HepG2 (cell line): Measurements from ENCODE around the gene ABAT. TPM values are rescaled to one million over a fixed set of nuclear protein-coding genes. Genes with fewer than 3 reads are reported as not detected.

Experiments
- ATAC-seq: fragments of 200-7000 bp; cut with Tn5 transposase; 3 replicates; pipeline ENCODE4 v1.9.1; 2020; ENCODE audit warnings: mild to moderate bottlenecking, moderate library complexity
- BruUV-seq: library from RNA; stranded (reverse); fragments of 400-500 nt; replicated peaks from 2 replicates; lab custom pipeline; 2021; lab: Mats Ljungman, UMichigan
- CTCF ChIA-PET: fragments of 300-600 bp; formaldehyde crosslinking; extraction: SDS; loops from one replicate; lab custom pipeline; 2021; ENCODE audit warnings: low total read pairs, inconsistent platforms, low intra/inter-chr PET ratio; lab: Yijun Ruan, JAX
- POLR2A ChIA-PET: fragments of 350-600 bp; sonication (Branson Sonifier 250); formaldehyde crosslinking; loops from one replicate; lab custom pipeline; 2020; ENCODE audit warnings: antibody characterized with exemption, inconsistent platforms; lab: Yijun Ruan, JAX
- DNase-seq: peaks from one replicate; pipeline ENCODE4 v3.0.0-alpha.2; 2015; ENCODE audit warnings: low spot score
- FAIRE-seq: peaks from 3 replicates; lab custom pipeline; 2011; peaks lifted over from hg19 to GRCh38; lab: Jason Lieb, UNC
- H2AFZ ChIP-seq: one replicate; pipeline ENCODE4 v1.6.1; 2011; ENCODE audit warnings: low read length, inconsistent platforms
- H3K27ac ChIP-seq: fragments of 300-600 bp; 3 replicates; pipeline ENCODE4 v1.8.0; 2011; ENCODE audit warnings: mixed run types, mild to moderate bottlenecking, mixed read lengths, low read length, inconsistent platforms; ENCODE audit not compliant: insufficient read depth; ENCODE audit errors: extremely low read length
- H3K27me3 ChIP-seq, 2 experiments: fragments of 200-600 bp in 1 of 2; 2 replicates in 1 of 2; 3 replicates in 1 of 2; pipeline versions ENCODE4 v1.6.0 to v1.8.0; 2011; ENCODE audit warnings: low read length in 2 of 2, mild to moderate bottlenecking in 2 of 2, moderate library complexity in 2 of 2, inconsistent platforms in 1 of 2; ENCODE audit not compliant: insufficient read depth in 2 of 2, control insufficient read depth in 1 of 2
- H3K36me3 ChIP-seq, 2 experiments: fragments of 200-600 bp in 1 of 2; replicated peaks in 1 of 2; 2 replicates in 1 of 2; 3 replicates in 1 of 2; pipeline versions ENCODE4 v1.5.1 to v1.8.0; 2011; ENCODE audit warnings: low read length in 2 of 2, inconsistent platforms in 1 of 2; ENCODE audit not compliant: insufficient read depth in 2 of 2, control insufficient read depth in 1 of 2
- H3K4me1 ChIP-seq: 2 replicates; pipeline ENCODE4 v1.5.1; 2012; ENCODE audit warnings: low read length, inconsistent platforms; ENCODE audit not compliant: insufficient read depth
- H3K4me2 ChIP-seq: 2 replicates; pipeline ENCODE4 v1.6.0; 2011; ENCODE audit warnings: low read depth, low read length, inconsistent platforms
- H3K4me3 ChIP-seq, 3 experiments: fragments of 200-600 bp in 1 of 3; sonication (generic), shearing (Covaris generic) in 1 of 3; replicated peaks in 1 of 3; 2 replicates each; pipeline ENCODE4 v1.5.1; 2011 to 2016; ENCODE audit warnings: low read length in 3 of 3, inconsistent platforms in 2 of 3, low read depth in 2 of 3, mild to moderate bottlenecking in 2 of 3, control low read depth in 1 of 3, mixed read lengths in 1 of 3; ENCODE audit not compliant: insufficient read depth in 1 of 3
- H3K79me2 ChIP-seq: one replicate; pipeline ENCODE4 v1.6.1; 2011; ENCODE audit warnings: low read length, inconsistent platforms; ENCODE audit not compliant: insufficient read depth
- H3K9ac ChIP-seq: 2 replicates; pipeline ENCODE4 v1.6.0; 2011; ENCODE audit warnings: mild to moderate bottlenecking, low read depth, low read length, inconsistent platforms; ENCODE audit not compliant: insufficient read depth
- H3K9me3 ChIP-seq: 2 replicates; pipeline ENCODE4 v1.5.1; 2012; ENCODE audit warnings: mild to moderate bottlenecking, low read length
- H4K20me1 ChIP-seq: 2 replicates; pipeline ENCODE4 v1.6.0; 2011; ENCODE audit warnings: inconsistent platforms, mild to moderate bottlenecking, low read length, moderate library complexity; ENCODE audit not compliant: insufficient read depth
- HHEX ChIP-seq: IDR thresholded peaks from 2 replicates; pipeline ENCODE4 v1.6.1; 2016; ENCODE audit warnings: control low read depth
- IKZF1 ChIP-seq: fragments of 450-650 bp; IDR thresholded peaks from 2 replicates; pipeline ENCODE4 v1.7.1; 2016
- KLF15 ChIP-seq: sonication (generic); formaldehyde crosslinking; IDR thresholded peaks from 2 replicates; pipeline ENCODE4 v1.8.1; 2023; ENCODE audit warnings: borderline replicate concordance, mild to moderate bottlenecking, inconsistent platforms, missing genetic modification reagents, mixed read lengths
- MTA1 ChIP-seq: sonication (generic); formaldehyde crosslinking; IDR thresholded peaks from 2 replicates; pipeline ENCODE4 v1.4.0; 2020; ENCODE audit warnings: missing genetic modification reagents, mild to moderate bottlenecking, borderline replicate concordance
- NFE2L1 ChIP-seq: sonication (generic); formaldehyde crosslinking; IDR thresholded peaks from 2 replicates; pipeline ENCODE4 v1.4.0; 2020; ENCODE audit warnings: missing genetic modification reagents, mild to moderate bottlenecking, borderline replicate concordance
- NR0B2 ChIP-seq: sonication (generic); formaldehyde crosslinking; IDR thresholded peaks from 2 replicates; pipeline ENCODE4 v1.4.0; 2020; ENCODE audit warnings: mild to moderate bottlenecking, missing genetic modification reagents
- REL ChIP-seq: sonication (generic); formaldehyde crosslinking; conservative IDR thresholded peaks from 2 replicates; pipeline ENCODE4 v1.8.0; 2022; ENCODE audit warnings: mild to moderate bottlenecking, missing genetic modification reagents, moderate library complexity
- SIX1 ChIP-seq: sonication (generic); formaldehyde crosslinking; IDR thresholded peaks from 2 replicates; pipeline ENCODE4 v1.4.0; 2020; ENCODE audit warnings: missing genetic modification reagents, borderline replicate concordance
- SMC3 ChIP-seq: IDR thresholded peaks from 2 replicates; pipeline ENCODE4 v1.6.1; 2011; ENCODE audit warnings: low read length, improper control_type of control experiment
- SMYD3 ChIP-seq: sonication (generic); formaldehyde crosslinking; IDR thresholded peaks from 2 replicates; pipeline ENCODE4 v1.8.1; 2023; ENCODE audit warnings: mild to moderate bottlenecking, missing genetic modification reagents
- SRF ChIP-seq: IDR thresholded peaks from 2 replicates; pipeline ENCODE4 v1.6.1; 2011; ENCODE audit warnings: mild to moderate bottlenecking, low read depth, low read length, moderate library complexity
- TBX3 ChIP-seq: fragments of 450-650 bp; IDR thresholded peaks from 2 replicates; pipeline ENCODE4 v1.6.1; 2017; ENCODE audit warnings: antibody characterized with exemption, mild to moderate bottlenecking, inconsistent platforms, borderline replicate concordance
- ZFP36L2 ChIP-seq: sonication (generic); formaldehyde crosslinking; IDR thresholded peaks from 2 replicates; pipeline ENCODE4 v1.4.0; 2020; ENCODE audit warnings: missing genetic modification reagents
- ZNF17 ChIP-seq: sonication (generic); formaldehyde crosslinking; IDR thresholded peaks from 2 replicates; pipeline ENCODE4 v1.5.0; 2020; ENCODE audit warnings: mild to moderate bottlenecking, missing genetic modification reagents
- ZNF441 ChIP-seq: sonication (generic); formaldehyde crosslinking; IDR thresholded peaks from 2 replicates; pipeline ENCODE4 v1.7.0; 2021; ENCODE audit warnings: missing genetic modification reagents, borderline replicate concordance
- ZNF513 ChIP-seq: sonication (generic); formaldehyde crosslinking; conservative IDR thresholded peaks from 2 replicates; pipeline ENCODE4 v1.5.0; 2020; ENCODE audit warnings: missing genetic modification reagents
- ZNF550 ChIP-seq: sonication (generic); formaldehyde crosslinking; IDR thresholded peaks from 2 replicates; pipeline ENCODE4 v1.4.0; 2020; ENCODE audit warnings: mild to moderate bottlenecking, missing genetic modification reagents, borderline replicate concordance
- ZNF564 ChIP-seq: sonication (generic); formaldehyde crosslinking; IDR thresholded peaks from 2 replicates; pipeline ENCODE4 v1.8.1; 2023; ENCODE audit warnings: mild to moderate bottlenecking, missing genetic modification reagents
- ZNF691 ChIP-seq: sonication (generic); formaldehyde crosslinking; IDR thresholded peaks from 2 replicates; pipeline ENCODE4 v1.4.0; 2020; ENCODE audit warnings: missing genetic modification reagents, low read depth, mild to moderate bottlenecking, borderline replicate concordance
- ZNF772 ChIP-seq: sonication (generic); formaldehyde crosslinking; IDR thresholded peaks from 2 replicates; pipeline ENCODE4 v1.5.0; 2020; ENCODE audit warnings: mild to moderate bottlenecking, missing genetic modification reagents
- ZNF782 ChIP-seq: sonication (generic); formaldehyde crosslinking; IDR thresholded peaks from 2 replicates; pipeline ENCODE4 v1.4.0; 2020; ENCODE audit warnings: missing genetic modification reagents, mild to moderate bottlenecking, borderline replicate concordance
- WGBS: methylation state at CpG from one replicate; pipeline ENCODE4 v1.1.6; 2017; ENCODE audit warnings: low lambda C conversion rate; 5-methylcytosine and 5-hydroxymethylcytosine counted together
- in situ Hi-C: cut with HindIII; loops from 2 replicates; pipeline ENCODE4 v1.10.0; 2017; ENCODE audit warnings: low pct_unique_long_range_greater_than_20kb; ENCODE audit not compliant: extremely low pct_ligation_motif_present
- intact Hi-C: fragments of 100-400 bp; cut with micrococcal nuclease; formaldehyde crosslinking; loops from one replicate; pipeline ENCODE4 v1.10.0; 2022; ENCODE audit not compliant: unreplicated experiment
- polyA plus RNA-seq, 8 experiments: library from polyadenylated mRNA; depleted of rRNA in 3 of 8; stranded (reverse) in 7 of 8; unstranded in 1 of 8; fragments of >200 nt; fragmentation: Illumina TruSeq in 4 of 8; extraction: Trizol in 4 of 8; gene quantifications; 2 replicates each; pipeline versions ENCODE4 v1.2.1 to v1.2.3, GENCODE V29; 2011 to 2016; ENCODE audit warnings: low read depth in 4 of 8, missing spikeins in 1 of 8, mixed read lengths in 1 of 8; ENCODE audit not compliant: insufficient read depth in 1 of 8
- total RNA-seq, 5 experiments: library from RNA; depleted of rRNA; stranded (reverse); fragments of >200 nt; fragmentation: Illumina TruSeq; extraction: Trizol; gene quantifications; 2 replicates each; pipeline ENCODE4 v1.2.3, GENCODE V29; 2016; ENCODE audit warnings: low read depth in 1 of 5

ABAT gene
- total and polyA plus RNA-seq, 2 of the 13 experiments (the other 11 are each of a cell fraction or from before 2014, with no cell fraction given) = 47.6 to 97.3 TPM

GRCh38 chr16:8676160-8676547 lies 1.7 kb downstream of the ABAT start (continued):
- peak; percentile 66; the same call in 1 of the 2 replicates for TF ChIP-seq NR0B2 (CRISPR knock-in tag)

GRCh38 chr16:8676737-8677375 lies 2.4 kb downstream of the ABAT start:
- Histone ChIP-seq H3K9me3 (no peaks in the 10 kb centered on the region), H3K27ac (peak overlapping the region; percentile 68), H3K4me2 (peak overlapping the region; percentile 89), H3K79me2 (peaks cover 33% of the 10 kb centered on the region), H4K20me1 (peaks cover 6% of the 10 kb centered on the region; the same call in 1 of the 2 replicates), H3K27me3 (no peaks in the 10 kb centered on the region; a peak in 1 of 5 replicates), H3K36me3 (peaks cover 1 to 5% of the 10 kb centered on the region in 2 experiments; a peak in 1 of 5 replicates), H3K4me1 (peaks cover 82% of the 10 kb centered on the region), H3K9ac (peak overlapping the region; percentile 71; the same call in 1 of the 2 replicates), H3K4me3 (peak overlapping the region in 1 of 3 experiments; percentile 81; a peak in 2 of 6 replicates), H2AFZ (no peak overlapping the region)
- ATAC-seq (no peak), FAIRE-seq (no peak), DNase-seq (no peak)
- no TSS peak for BruUV-seq
- in situ Hi-C loops = loop anchor here (5.0 kb wide), 1 partner anchor 65 kb away; no protein-coding TSS in a partner anchor
- CTCF ChIA-PET = no interaction called here
- intact Hi-C loops = loop anchor here (5.0 to 10.0 kb wide), 2 partner anchors 185 to 418 kb away; partner anchors contain the start of gene HAPSTR1
- POLR2A ChIA-PET = interaction anchor here (1.3 to 2.1 kb wide), 3 partner anchors 65 to 414 kb away, joined by 5 to 17 read pairs (median 12); partner anchors contain the start of gene HAPSTR1
- WGBS = 89% methylated on average over 7 of the region's 7 CpGs
- no peak for TF ChIP-seq ZNF772 (CRISPR knock-in tag)
- TF ChIP-seq IKZF1 = no peak
- TF ChIP-seq ZNF513 (CRISPR knock-in tag) = no peak
- TF ChIP-seq ZNF441 (CRISPR knock-in tag) = no peak
- TF ChIP-seq HHEX (CRISPR knock-in tag) = no peak
- 0 out of 2 replicates have a peak, but pooled peaks have one; percentile 22 for TF ChIP-seq NFE2L1 (CRISPR knock-in tag)
- TF ChIP-seq REL (CRISPR knock-in tag) = no peak
- TF ChIP-seq ZNF550 (CRISPR knock-in tag) = 0 out of 2 replicates have a peak, but pooled peaks have one; percentile 33
- no peak for TF ChIP-seq ZNF17 (CRISPR knock-in tag)
- TF ChIP-seq SMC3 = no peak
- TF ChIP-seq ZNF691 = 0 out of 2 replicates have a peak, but pooled peaks have one; percentile 27
- TF ChIP-seq ZNF564 (CRISPR knock-in tag) = no peak
- no peak for TF ChIP-seq MTA1 (CRISPR knock-in tag)
- TF ChIP-seq ZFP36L2 (CRISPR knock-in tag) = no peak
- TF ChIP-seq SIX1 (CRISPR knock-in tag) = no peak
- TF ChIP-seq KLF15 (CRISPR knock-in tag) = no peak
- no peak for TF ChIP-seq SMYD3
- TF ChIP-seq SRF = no peak
- TF ChIP-seq ZNF782 (CRISPR knock-in tag) = 0 out of 2 replicates have a peak, but pooled peaks have one; percentile 44
- TF ChIP-seq TBX3 = no peak
